Karpas-422 (cell line): ENCODE results near the gene MYOG. TPM values are rescaled to one million over a fixed set of nuclear protein-coding genes. Genes with fewer than 3 reads are reported as not detected.

Experiments
- DNase-seq: peaks from one replicate; pipeline ENCODE4 v3.0.0-alpha.2; 2015
- H2AFZ ChIP-seq: fragments of 200-600 bp; sonication (generic); 2 replicates; pipeline ENCODE4 v1.6.1; 2014; ENCODE audit warnings: antibody characterized with exemption, low read length, mixed read lengths
- H3K27ac ChIP-seq: fragments of 200-600 bp; sonication (generic); 2 replicates; pipeline ENCODE4 v1.5.1; 2014; ENCODE audit warnings: mild to moderate bottlenecking, low read length, moderate library complexity
- H3K27me3 ChIP-seq: fragments of 200-600 bp; sonication (generic); 2 replicates; pipeline ENCODE4 v1.6.1; 2014; ENCODE audit warnings: low read length, mixed read lengths
- H3K36me3 ChIP-seq: fragments of 200-600 bp; sonication (generic); 2 replicates; pipeline ENCODE4 v1.6.1; 2014; ENCODE audit warnings: low read length, mixed read lengths; ENCODE audit not compliant: insufficient read depth
- H3K4me1 ChIP-seq: fragments of 200-600 bp; sonication (generic); 2 replicates; pipeline ENCODE4 v1.6.1; 2014; ENCODE audit warnings: mild to moderate bottlenecking, low read length, mixed read lengths
- H3K4me2 ChIP-seq: fragments of 200-600 bp; sonication (generic); 2 replicates; pipeline ENCODE4 v1.6.1; 2014; ENCODE audit warnings: low read length, low read depth, mild to moderate bottlenecking; ENCODE audit not compliant: poor library complexity, severe bottlenecking
- H3K4me3 ChIP-seq: fragments of 200-600 bp; sonication (generic); 2 replicates; pipeline ENCODE4 v1.5.1; 2014; ENCODE audit warnings: mild to moderate bottlenecking, antibody characterized with exemption, low read length, mixed read lengths
- H3K79me2 ChIP-seq: fragments of 200-600 bp; sonication (generic); 2 replicates; pipeline ENCODE4 v1.6.1; 2014; ENCODE audit warnings: mild to moderate bottlenecking, low read length, mixed read lengths
- H3K9ac ChIP-seq: fragments of 200-600 bp; sonication (generic); 2 replicates; pipeline ENCODE4 v1.6.0; 2014; ENCODE audit warnings: low read length
- H3K9me2 ChIP-seq: fragments of 200-600 bp; sonication (generic), shearing (Covaris generic); replicated peaks from 2 replicates; pipeline ENCODE4 v1.6.0; 2014; ENCODE audit warnings: mild to moderate bottlenecking, low read length, moderate library complexity; ENCODE audit not compliant: insufficient read depth
- H3K9me3 ChIP-seq: fragments of 300-700, 200-600 bp; sonication (generic); 2 replicates; pipeline ENCODE4 v1.6.1; 2014; ENCODE audit warnings: low read length, mixed read lengths
- H4K20me1 ChIP-seq: fragments of 200-600 bp; sonication (generic); 2 replicates; pipeline ENCODE4 v1.6.1; 2014; ENCODE audit warnings: mild to moderate bottlenecking, antibody characterized with exemption, low read length, low read depth; ENCODE audit not compliant: insufficient read depth
- total RNA-seq: library from RNA; depleted of rRNA; stranded (reverse); fragments of >200 nt; shearing (Covaris generic); gene quantifications from 2 replicates; pipeline ENCODE4 v1.2.3, GENCODE V29; 2014; ENCODE audit warnings: low replicate concordance

MYOG gene
- total RNA-seq, 1 experiment from 2014 or later = not detected

GRCh38 chr1:203046984-203047630 lies 38.7 kb downstream of the MYOG start:
- Histone ChIP-seq H4K20me1 (no peaks in the 10 kb centered on the region), H3K9me2 (no peaks in the 10 kb centered on the region), H3K36me3 (no peaks in the 10 kb centered on the region), H3K4me1 (no peaks in the 10 kb centered on the region), H3K79me2 (no peaks in the 10 kb centered on the region), H3K9ac (no peak overlapping the region), H3K27me3 (no peaks in the 10 kb centered on the region), H3K4me3 (no peak overlapping the region), H3K27ac (no peak overlapping the region), H3K4me2 (no peak overlapping the region), H2AFZ (no peak overlapping the region), H3K9me3 (no peaks in the 10 kb centered on the region)
- no peak for DNase-seq

- Histone ChIP-seq H3K4me3 (no peak overlapping the region), H3K9ac (no peak overlapping the region), H3K9me3 (no peaks in the 10 kb centered on the region)
These were observed 39.8 kb downstream of the MYOG start for GRCh38 chr1:203045821-203046594.

GRCh38 chr1:203045336-203045735 lies 40.5 kb downstream of the MYOG start:
- peaks cover 9% of the 10 kb centered on the region for H3K4me1 ChIP-seq
- H4K20me1 ChIP-seq = no peaks in the 10 kb centered on the region
- H3K27ac ChIP-seq = no peak overlapping the region
- no peaks in the 10 kb centered on the region for H3K79me2 ChIP-seq
- no peak overlapping the region for H3K9ac ChIP-seq
- no peak for DNase-seq
- H3K9me3 ChIP-seq = no peaks in the 10 kb centered on the region
- H3K36me3 ChIP-seq = no peaks in the 10 kb centered on the region
- H3K27me3 ChIP-seq = no peaks in the 10 kb centered on the region
- no peak overlapping the region for H2AFZ ChIP-seq
- no peak overlapping the region for H3K4me2 ChIP-seq
- H3K4me3 ChIP-seq = no peak overlapping the region
- H3K9me2 ChIP-seq = no peaks in the 10 kb centered on the region

More at GRCh38 chr1:203045821-203046594, 39.8 kb downstream of the MYOG start:
- peaks cover 2% of the 10 kb centered on the region for H3K4me1 ChIP-seq
- no peaks in the 10 kb centered on the region for H3K79me2 ChIP-seq
- H4K20me1 ChIP-seq = no peaks in the 10 kb centered on the region
- H2AFZ ChIP-seq = no peak overlapping the region
- no peaks in the 10 kb centered on the region for H3K27me3 ChIP-seq
- no peak for DNase-seq
- no peaks in the 10 kb centered on the region for H3K9me2 ChIP-seq
- no peak overlapping the region for H3K4me2 ChIP-seq
- no peak overlapping the region for H3K27ac ChIP-seq
- no peaks in the 10 kb centered on the region for H3K36me3 ChIP-seq

DNA sequence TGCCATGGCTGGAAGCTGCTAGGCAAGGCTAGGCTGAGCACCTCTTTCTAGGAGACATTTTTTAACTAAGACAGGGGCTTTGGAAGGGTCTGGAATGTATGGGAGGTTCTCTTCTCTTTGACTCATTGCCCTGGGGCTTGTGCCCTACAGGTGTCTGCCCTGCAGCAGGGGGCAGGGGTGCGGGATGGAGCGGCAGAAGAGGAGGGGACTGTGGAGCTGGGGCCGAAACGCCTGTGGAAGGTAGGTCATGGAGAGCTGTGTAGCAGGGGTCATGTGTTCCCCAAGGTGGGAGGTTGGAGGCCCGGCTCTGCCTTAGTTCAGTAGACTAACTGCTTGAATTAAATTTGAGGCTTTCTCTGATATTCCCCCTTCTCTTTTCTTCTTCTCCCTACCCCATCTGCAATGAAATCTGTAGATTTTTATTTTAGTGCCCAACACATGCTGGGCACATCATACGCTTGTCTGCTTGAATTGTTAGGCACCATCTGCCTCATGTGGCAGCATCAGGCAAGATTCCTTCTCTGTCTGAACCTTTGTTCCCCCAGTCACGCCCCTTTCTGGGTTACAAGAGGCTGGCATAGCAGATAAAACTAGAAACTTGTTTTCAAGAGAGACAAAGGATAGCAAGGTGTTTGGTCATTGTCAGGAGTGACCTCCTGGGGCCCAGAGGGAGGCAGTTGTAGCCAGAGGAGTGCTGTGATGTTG lies 41.1 kb downstream of the MYOG start:
- H3K79me2 ChIP-seq = no peaks in the 10 kb centered on the region
- DNase-seq = no peak
- no peak overlapping the region for H2AFZ ChIP-seq
- H3K27ac ChIP-seq = no peak overlapping the region
- no peak overlapping the region for H3K4me2 ChIP-seq
- no peaks in the 10 kb centered on the region for H3K27me3 ChIP-seq
- H3K4me1 ChIP-seq = peaks cover 15% of the 10 kb centered on the region
- no peaks in the 10 kb centered on the region for H3K9me3 ChIP-seq
- H4K20me1 ChIP-seq = no peaks in the 10 kb centered on the region
- H3K9me2 ChIP-seq = no peaks in the 10 kb centered on the region
- no peak overlapping the region for H3K9ac ChIP-seq
- no peaks in the 10 kb centered on the region for H3K36me3 ChIP-seq
- H3K4me3 ChIP-seq = no peak overlapping the region

GRCh38 chr1:203043830-203044545 lies 41.8 kb downstream of the MYOG start:
- no peak for DNase-seq
- Histone ChIP-seq H3K4me1 (peaks cover 18% of the 10 kb centered on the region), H3K9me2 (no peaks in the 10 kb centered on the region), H3K79me2 (no peaks in the 10 kb centered on the region), H4K20me1 (no peaks in the 10 kb centered on the region), H3K9me3 (no peaks in the 10 kb centered on the region), H3K4me3 (no peak overlapping the region), H3K9ac (no peak overlapping the region), H3K36me3 (no peaks in the 10 kb centered on the region), H2AFZ (no peak overlapping the region), H3K4me2 (no peak overlapping the region), H3K27ac (no peak overlapping the region), H3K27me3 (no peaks in the 10 kb centered on the region)

DNA sequence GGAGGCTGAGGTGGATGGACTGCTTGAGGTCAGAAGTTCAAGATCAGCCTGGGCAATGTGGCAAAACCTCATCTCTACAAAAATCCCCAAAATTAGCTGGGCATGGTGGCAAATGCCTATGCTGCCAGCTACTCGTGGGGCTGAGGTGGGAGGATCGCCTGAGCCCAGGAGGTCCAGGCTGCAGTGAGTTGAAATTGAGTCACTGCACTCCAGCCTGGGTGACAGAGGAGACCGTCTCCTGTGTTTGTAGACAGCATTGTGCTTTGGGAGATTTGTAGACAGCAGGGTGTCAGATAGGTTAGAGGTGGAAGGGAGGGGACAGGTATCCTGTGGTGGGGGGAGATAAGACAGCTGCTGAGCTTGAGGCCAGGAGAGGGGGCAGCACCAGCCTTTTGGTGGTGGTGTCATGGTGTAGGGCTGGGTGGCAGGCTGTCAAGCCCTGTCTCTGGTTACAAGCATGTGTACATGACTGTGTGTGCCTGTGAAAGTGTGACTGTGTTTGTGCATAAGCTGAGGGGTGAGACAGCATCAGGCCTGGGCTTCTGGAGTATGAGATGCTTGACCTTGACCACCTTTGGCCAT lies 44.4 kb downstream of the MYOG start:
- Histone ChIP-seq H3K36me3 (no peaks in the 10 kb centered on the region), H3K9me2 (no peaks in the 10 kb centered on the region), H2AFZ (no peak overlapping the region), H3K9me3 (no peaks in the 10 kb centered on the region), H4K20me1 (no peaks in the 10 kb centered on the region), H3K79me2 (no peaks in the 10 kb centered on the region), H3K4me3 (no peak overlapping the region), H3K27me3 (no peaks in the 10 kb centered on the region), H3K9ac (no peak overlapping the region), H3K4me2 (no peak overlapping the region), H3K27ac (no peak overlapping the region), H3K4me1 (peaks cover 18% of the 10 kb centered on the region)
- no peak for DNase-seq

DNA sequence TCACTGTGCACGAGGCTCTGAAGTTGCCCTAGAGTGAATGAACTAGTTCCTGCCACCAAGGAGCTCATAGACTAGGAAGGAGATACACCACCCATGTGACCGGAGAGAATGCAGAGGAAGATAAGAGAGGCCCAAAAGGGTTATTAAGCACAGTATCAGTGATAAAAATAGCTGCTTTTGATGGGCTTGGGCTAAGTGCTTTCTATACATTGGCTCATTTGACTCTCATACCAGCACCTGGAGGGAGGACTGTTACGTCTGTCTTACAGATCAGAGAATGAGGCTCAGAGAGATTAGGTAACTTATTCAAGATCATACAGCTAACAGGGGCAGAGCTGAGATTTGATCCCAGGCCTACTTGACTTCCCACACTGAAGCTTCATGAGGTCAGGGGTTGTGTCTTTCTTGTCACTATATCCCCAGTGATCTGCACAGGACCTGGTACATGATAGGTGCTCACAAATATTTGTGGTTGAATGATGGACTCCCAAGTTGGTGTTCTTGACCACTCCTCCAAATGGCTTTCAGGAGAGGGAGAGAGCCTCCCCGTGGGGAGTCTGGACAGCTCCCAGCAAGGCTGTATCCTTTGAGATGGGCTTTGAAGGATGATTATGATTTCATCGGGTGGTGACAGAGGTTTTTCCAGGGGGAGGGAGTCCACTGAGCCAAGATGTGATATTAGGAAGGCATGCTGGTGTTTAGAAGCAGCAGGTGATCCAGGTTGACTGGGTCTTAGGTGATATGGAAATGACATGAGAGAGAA lies 45.1 kb downstream of the MYOG start:
- peak overlapping the region; percentile 18 for H3K4me2 ChIP-seq
- no peaks in the 10 kb centered on the region for H3K27me3 ChIP-seq
- H3K4me3 ChIP-seq = no peak overlapping the region
- no peaks in the 10 kb centered on the region for H3K9me2 ChIP-seq
- H3K27ac ChIP-seq = no peak overlapping the region
- peak; percentile 65 for DNase-seq
- H3K9me3 ChIP-seq = no peaks in the 10 kb centered on the region
- H2AFZ ChIP-seq = peak overlapping the region; percentile 11; the same call in 1 of the 2 replicates
- H3K9ac ChIP-seq = 0 out of 2 replicates have a peak overlapping the region, but pooled peaks have one; percentile 5
- peaks cover 18% of the 10 kb centered on the region for H3K4me1 ChIP-seq
- H3K79me2 ChIP-seq = no peaks in the 10 kb centered on the region
- no peaks in the 10 kb centered on the region for H3K36me3 ChIP-seq
- no peaks in the 10 kb centered on the region for H4K20me1 ChIP-seq
